Measurements from ENCODE around the gene LIMK2. TPM values are rescaled to one million over a fixed set of nuclear protein-coding genes. Genes with fewer than 3 reads are reported as not detected.

The LIMK2 gene
- total and polyA plus RNA-seq, 9 of the 15 experiments (the other 6 are each of a cell fraction or from before 2014, with no cell fraction given), result 1.1 to 14.5 (median 8.5) TPM

- TF ChIP-seq BCOR (IDR thresholded peaks at IDR 0.05), result 0 out of 2 replicates have a peak, but pooled peaks have one; percentile 22
- TF ChIP-seq WHSC1 (IDR thresholded peaks at IDR 0.05; ENCODE audit: low read length), result no peak
- TF ChIP-seq, protein P1, sequence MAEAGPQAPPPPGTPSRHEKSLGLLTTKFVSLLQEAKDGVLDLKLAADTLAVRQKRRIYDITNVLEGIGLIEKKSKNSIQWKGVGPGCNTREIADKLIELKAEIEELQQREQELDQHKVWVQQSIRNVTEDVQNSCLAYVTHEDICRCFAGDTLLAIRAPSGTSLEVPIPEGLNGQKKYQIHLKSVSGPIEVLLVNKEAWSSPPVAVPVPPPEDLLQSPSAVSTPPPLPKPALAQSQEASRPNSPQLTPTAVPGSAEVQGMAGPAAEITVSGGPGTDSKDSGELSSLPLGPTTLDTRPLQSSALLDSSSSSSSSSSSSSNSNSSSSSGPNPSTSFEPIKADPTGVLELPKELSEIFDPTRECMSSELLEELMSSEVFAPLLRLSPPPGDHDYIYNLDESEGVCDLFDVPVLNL (CRISPR knock-in tag; IDR thresholded peaks at IDR 0.05; ENCODE audit: low read depth), result no peak
- no peak for TF ChIP-seq ZNF318 (IDR thresholded peaks at IDR 0.05; ENCODE audit: borderline replicate concordance in 1 of 2, low read depth in 1 of 2)
- peak; percentile 61 for TF ChIP-seq CREM (IDR thresholded peaks at IDR 0.05; ENCODE audit: low read depth)
- peak; percentile 85 for TF ChIP-seq JUN (IDR thresholded peaks at IDR 0.05; ENCODE audit: borderline replicate concordance, low read depth, low read length)
- no peak for TF ChIP-seq JUN (CRISPR knock-in tag; IDR thresholded peaks at IDR 0.05; ENCODE audit: borderline replicate concordance)
- TF ChIP-seq, protein P2, sequence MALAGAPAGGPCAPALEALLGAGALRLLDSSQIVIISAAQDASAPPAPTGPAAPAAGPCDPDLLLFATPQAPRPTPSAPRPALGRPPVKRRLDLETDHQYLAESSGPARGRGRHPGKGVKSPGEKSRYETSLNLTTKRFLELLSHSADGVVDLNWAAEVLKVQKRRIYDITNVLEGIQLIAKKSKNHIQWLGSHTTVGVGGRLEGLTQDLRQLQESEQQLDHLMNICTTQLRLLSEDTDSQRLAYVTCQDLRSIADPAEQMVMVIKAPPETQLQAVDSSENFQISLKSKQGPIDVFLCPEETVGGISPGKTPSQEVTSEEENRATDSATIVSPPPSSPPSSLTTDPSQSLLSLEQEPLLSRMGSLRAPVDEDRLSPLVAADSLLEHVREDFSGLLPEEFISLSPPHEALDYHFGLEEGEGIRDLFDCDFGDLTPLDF (CRISPR knock-in tag; IDR thresholded peaks at IDR 0.05), result no peak
- no peak for TF ChIP-seq ZNF23 (CRISPR knock-in tag; IDR thresholded peaks at IDR 0.05)
- TF ChIP-seq ZNF511 (CRISPR knock-in tag; IDR thresholded peaks at IDR 0.05), result 0 out of 2 replicates have a peak, but pooled peaks have one; percentile 71
- no peak for TF ChIP-seq ATF2 (CRISPR knock-in tag; IDR thresholded peaks at IDR 0.05)
- 0 out of 2 replicates have a peak, but pooled peaks have one; percentile 31 for TF ChIP-seq NBN (IDR thresholded peaks at IDR 0.05; ENCODE audit: low read depth)
- peak; percentile 53 for TF ChIP-seq POLR2AphosphoS5 (IDR thresholded peaks at IDR 0.05; ENCODE audit: control insufficient read depth, insufficient read depth, low read depth, low read length)
These were observed 78.7 kb downstream of the LIMK2 start (continued) for GRCh38 chr22:31290494-31291471.

All from K562 (cell line).